HCT116 (cell line): ENCODE measurements around the gene UBE3C. TPM values are rescaled to one million over a fixed set of nuclear protein-coding genes. Genes with fewer than 3 reads are reported as not detected.

ENCODE experiments used
- ATAC-seq: fragments of 200-7000 bp; cut with Tn5 transposase; 2 replicates; pipeline ENCODE4 v1.9.1; 2020; ENCODE audit warnings: mild to moderate bottlenecking, moderate library complexity
- BruUV-seq: library from RNA; stranded (reverse); fragments of 400-500 nt; replicated peaks from 2 replicates; lab custom pipeline; 2021; lab: Mats Ljungman, UMichigan
- CTCF ChIA-PET: fragments of 300-600 bp; sonication (Branson Sonifier 250); formaldehyde crosslinking; loops from one replicate; lab custom pipeline; 2021; ENCODE audit warnings: antibody characterized with exemption; lab: Charles Lee
- POLR2A ChIA-PET: fragments of 300-600, 350-600 bp; sonication (Branson Sonifier 250); formaldehyde crosslinking; loops from one replicate; lab custom pipeline; 2021; ENCODE audit warnings: antibody characterized with exemption; lab: Charles Lee
- RAD21 ChIA-PET, 2 experiments: fragments of 300-600 bp; sonication (Branson Sonifier 250); formaldehyde crosslinking; loops; one replicate each; lab custom pipeline; 2023; ENCODE audit warnings: low total read pairs in 2 of 2; ENCODE audit not compliant: uncharacterized antibody in 2 of 2, unreplicated experiment in 2 of 2, low non-redundant PET in 1 of 2; lab: Charles Lee
- DNase-seq: peaks from one replicate; pipeline ENCODE4 v3.0.0-alpha.2; 2010; ENCODE audit warnings: low read depth, low spot score
- H2AFZ ChIP-seq: fragments of 200-600 bp; shearing (Covaris generic), sonication (generic); 2 replicates; pipeline ENCODE4 v1.6.1; 2017; ENCODE audit warnings: low read depth, mixed run types, mixed read lengths, antibody characterized with exemption, low read length; ENCODE audit not compliant: poor library complexity, severe bottlenecking
- H3K27ac ChIP-seq: 2 replicates; pipeline ENCODE4 v1.5.1; 2012; ENCODE audit warnings: low read depth, low read length
- H3K27me3 ChIP-seq: fragments of 200-600 bp; sonication (generic); 2 replicates; pipeline ENCODE4 v1.6.1; 2016; ENCODE audit warnings: mixed run types, low read length, mixed read lengths; ENCODE audit not compliant: insufficient read depth
- H3K36me3 ChIP-seq, 2 experiments: fragments of 200-500 bp in 1 of 2; fragments of 200-600 bp in 1 of 2; sonication (Bioruptor generic) in 1 of 2; sonication (generic) in 1 of 2; 2 replicates each; pipeline versions ENCODE4 v1.5.1 to v1.6.1; 2014 to 2016; ENCODE audit warnings: low read length in 2 of 2, inconsistent platforms in 1 of 2, mixed read lengths in 1 of 2, mixed run types in 1 of 2; ENCODE audit not compliant: insufficient read depth in 2 of 2, control insufficient read depth in 1 of 2
- H3K4me1 ChIP-seq, 2 experiments: fragments of 200-600 bp in 1 of 2; sonication (generic) in 1 of 2; 2 replicates each; pipeline versions ENCODE4 v1.5.1 to v1.6.1; 2012 to 2017; ENCODE audit warnings: low read length in 2 of 2, inconsistent platforms in 1 of 2, mild to moderate bottlenecking in 1 of 2, mixed read lengths in 1 of 2, mixed run types in 1 of 2, moderate library complexity in 1 of 2; ENCODE audit not compliant: insufficient read depth in 2 of 2, control insufficient read depth in 1 of 2
- H3K4me2 ChIP-seq: fragments of 200-600 bp; sonication (generic); 2 replicates; pipeline ENCODE4 v1.6.1; 2017; ENCODE audit warnings: mixed run types, low read length, mixed read lengths
- H3K4me3 ChIP-seq, 2 experiments: fragments of 200-600 bp in 1 of 2; sonication (generic) in 1 of 2; replicated peaks in 1 of 2; 2 replicates each; pipeline ENCODE4 v1.5.1; 2011 to 2016; ENCODE audit warnings: low read length in 2 of 2, control low read depth in 1 of 2, low read depth in 1 of 2, mild to moderate bottlenecking in 1 of 2, mixed read lengths in 1 of 2, mixed run types in 1 of 2
- H3K79me2 ChIP-seq: fragments of 200-600 bp; sonication (generic); 2 replicates; pipeline ENCODE4 v1.6.1; 2017; ENCODE audit warnings: mild to moderate bottlenecking, mixed run types, low read length, moderate library complexity, mixed read lengths; ENCODE audit not compliant: insufficient read depth
- H3K9ac ChIP-seq: fragments of 200-600 bp; sonication (generic); 2 replicates; pipeline ENCODE4 v1.6.1; 2016; ENCODE audit warnings: low read length, mixed read lengths
- H3K9me2 ChIP-seq: fragments of 200-600 bp; sonication (generic), shearing (Covaris generic); 2 replicates; pipeline ENCODE4 v1.6.1; 2017; ENCODE audit warnings: mixed run types, mild to moderate bottlenecking, moderate library complexity; ENCODE audit not compliant: insufficient read depth
- H3K9me3 ChIP-seq, 2 experiments: fragments of 200-500 bp in 1 of 2; fragments of 200-600 bp in 1 of 2; sonication (Bioruptor generic) in 1 of 2; sonication (generic) in 1 of 2; 2 replicates each; pipeline ENCODE4 v1.6.1; 2014 to 2017; ENCODE audit warnings: low read length in 2 of 2, mixed read lengths in 2 of 2, inconsistent platforms in 1 of 2, low read depth in 1 of 2, mild to moderate bottlenecking in 1 of 2, mixed run types in 1 of 2, moderate library complexity in 1 of 2; ENCODE audit not compliant: control insufficient read depth in 1 of 2, insufficient read depth in 1 of 2
- H4K20me1 ChIP-seq: fragments of 200-600 bp; sonication (generic), shearing (Covaris generic); 2 replicates; pipeline ENCODE4 v1.6.1; 2017; ENCODE audit warnings: mixed run types, mild to moderate bottlenecking, moderate library complexity; ENCODE audit not compliant: insufficient read depth
- CBX3 ChIP-seq: IDR thresholded peaks from 2 replicates; pipeline ENCODE4 v1.6.1; 2012; ENCODE audit warnings: low read depth
- CTCF ChIP-seq, 3 experiments: fragments of 200-600 bp in 1 of 3; sonication (generic) in 1 of 3; IDR thresholded peaks in 2 of 3; conservative IDR thresholded peaks in 1 of 3; 2 replicates each; pipeline ENCODE4 v1.5.1; 2012 to 2017; ENCODE audit warnings: low read depth in 2 of 3, low read length in 2 of 3, antibody characterized with exemption in 1 of 3, borderline replicate concordance in 1 of 3, control low read depth in 1 of 3, mild to moderate bottlenecking in 1 of 3, mixed read lengths in 1 of 3, mixed run types in 1 of 3, moderate library complexity in 1 of 3; ENCODE audit not compliant: insufficient read depth in 1 of 3
- EGR1 ChIP-seq: IDR thresholded peaks from 2 replicates; pipeline ENCODE4 v1.6.1; 2012; ENCODE audit warnings: low read depth
- ELF1 ChIP-seq: IDR thresholded peaks from 2 replicates; pipeline ENCODE4 v1.6.1; 2012; ENCODE audit warnings: low read depth, borderline replicate concordance
- POLR2A ChIP-seq: IDR thresholded peaks from 2 replicates; pipeline ENCODE4 v1.7.0; 2011; ENCODE audit warnings: borderline replicate concordance; ENCODE audit not compliant: insufficient read depth, insufficient read length; ENCODE audit errors: extremely low read depth
- RAD21 ChIP-seq: IDR thresholded peaks from 2 replicates; pipeline ENCODE4 v1.6.1; 2012; ENCODE audit warnings: low read depth, mild to moderate bottlenecking
- SP1 ChIP-seq: IDR thresholded peaks from 2 replicates; pipeline ENCODE4 v1.6.1; 2012; ENCODE audit warnings: low read depth
- TCF7L2 ChIP-seq: IDR thresholded peaks from 2 replicates; pipeline ENCODE4 v1.7.0; 2011; ENCODE audit warnings: borderline replicate concordance, inconsistent platforms; ENCODE audit not compliant: insufficient read depth, insufficient read length; ENCODE audit errors: extremely low read depth
- intact Hi-C: fragments of 100-400 bp; cut with micrococcal nuclease; formaldehyde crosslinking; loops from 2 replicates; pipeline ENCODE4 v1.10.0; 2022
- total RNA-seq: library from RNA; stranded (reverse); gene quantifications from one replicate; pipeline ENCODE4 v1.2.1, GENCODE V29; 2021; ENCODE audit not compliant: unreplicated experiment
- TF ChIP-seq, protein P1 (sequence below): IDR thresholded peaks from 2 replicates; pipeline ENCODE4 v1.6.1; 2012; ENCODE audit warnings: low read depth

Gene UBE3C
- total RNA-seq, 1 experiment from 2014 or later = 68.3 TPM

- Histone ChIP-seq H3K4me2 (peak overlapping the region; percentile 8; the same call in 1 of the 2 replicates), H3K9ac (no peak overlapping the region), H3K9me3 (no peaks in the 10 kb centered on the region), H4K20me1 (no peaks in the 10 kb centered on the region), H3K79me2 (peaks cover 23% of the 10 kb centered on the region), H2AFZ (peak overlapping the region; percentile 40), H3K36me3 (peaks cover 0 to 12% of the 10 kb centered on the region in 2 experiments; a peak in 2 of 4 replicates), H3K27ac (no peak overlapping the region), H3K4me3 (no peak overlapping the region), H3K4me1 (peaks cover 3 to 30% of the 10 kb centered on the region in 2 experiments; a peak in 3 of 4 replicates), H3K27me3 (no peaks in the 10 kb centered on the region), H3K9me2 (no peaks in the 10 kb centered on the region)
- ATAC-seq (no peak), DNase-seq (no peak)
- ChIA-PET RAD21 (no interaction called here), CTCF (no interaction called here), POLR2A (no interaction called here)
- TF ChIP-seq ELF1 = no peak
- peak; percentile 30; the same call in 1 of the 2 replicates for TF ChIP-seq RAD21
- TF ChIP-seq CBX3 = no peak
- TF ChIP-seq SP1 = no peak
- TF ChIP-seq, protein P1, sequence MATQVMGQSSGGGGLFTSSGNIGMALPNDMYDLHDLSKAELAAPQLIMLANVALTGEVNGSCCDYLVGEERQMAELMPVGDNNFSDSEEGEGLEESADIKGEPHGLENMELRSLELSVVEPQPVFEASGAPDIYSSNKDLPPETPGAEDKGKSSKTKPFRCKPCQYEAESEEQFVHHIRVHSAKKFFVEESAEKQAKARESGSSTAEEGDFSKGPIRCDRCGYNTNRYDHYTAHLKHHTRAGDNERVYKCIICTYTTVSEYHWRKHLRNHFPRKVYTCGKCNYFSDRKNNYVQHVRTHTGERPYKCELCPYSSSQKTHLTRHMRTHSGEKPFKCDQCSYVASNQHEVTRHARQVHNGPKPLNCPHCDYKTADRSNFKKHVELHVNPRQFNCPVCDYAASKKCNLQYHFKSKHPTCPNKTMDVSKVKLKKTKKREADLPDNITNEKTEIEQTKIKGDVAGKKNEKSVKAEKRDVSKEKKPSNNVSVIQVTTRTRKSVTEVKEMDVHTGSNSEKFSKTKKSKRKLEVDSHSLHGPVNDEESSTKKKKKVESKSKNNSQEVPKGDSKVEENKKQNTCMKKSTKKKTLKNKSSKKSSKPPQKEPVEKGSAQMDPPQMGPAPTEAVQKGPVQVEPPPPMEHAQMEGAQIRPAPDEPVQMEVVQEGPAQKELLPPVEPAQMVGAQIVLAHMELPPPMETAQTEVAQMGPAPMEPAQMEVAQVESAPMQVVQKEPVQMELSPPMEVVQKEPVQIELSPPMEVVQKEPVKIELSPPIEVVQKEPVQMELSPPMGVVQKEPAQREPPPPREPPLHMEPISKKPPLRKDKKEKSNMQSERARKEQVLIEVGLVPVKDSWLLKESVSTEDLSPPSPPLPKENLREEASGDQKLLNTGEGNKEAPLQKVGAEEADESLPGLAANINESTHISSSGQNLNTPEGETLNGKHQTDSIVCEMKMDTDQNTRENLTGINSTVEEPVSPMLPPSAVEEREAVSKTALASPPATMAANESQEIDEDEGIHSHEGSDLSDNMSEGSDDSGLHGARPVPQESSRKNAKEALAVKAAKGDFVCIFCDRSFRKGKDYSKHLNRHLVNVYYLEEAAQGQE = no peak
- TF ChIP-seq CTCF (IDR thresholded peaks at IDR 0.05 in 2 of 3, conservative IDR thresholded peaks at IDR 0.05 in 1 of 3; ENCODE audit: borderline replicate concordance in 1 of 3, insufficient read depth in 1 of 3, low read depth in 2 of 3, low read length in 2 of 3) = no peak
- TF ChIP-seq EGR1 = no peak
- no peak for TF ChIP-seq POLR2A
- TF ChIP-seq TCF7L2 = no peak
- intact Hi-C loops = loop anchor here (5.0 kb wide), 1 partner anchor 229 kb away; no protein-coding TSS in a partner anchor
- BruUV-seq = no TSS peak
These were observed 2.4 kb upstream of the UBE3C start for GRCh38 chr7:157136372-157136771.
